Ectodermal cell (in vitro differentiated cells): ENCODE measurements around the gene HLF.

Experiments used
- H3K27ac ChIP-seq: 2 replicates; pipeline ENCODE4 v1.7.0; 2013; ENCODE audit warnings: mild to moderate bottlenecking, low read depth, low read length; ENCODE audit not compliant: insufficient read depth, poor library complexity, severe bottlenecking
- H3K27me3 ChIP-seq: 2 replicates; pipeline ENCODE4 v1.7.0; 2013; ENCODE audit warnings: mild to moderate bottlenecking, low read length; ENCODE audit not compliant: insufficient read depth, control insufficient read depth, poor library complexity, severe bottlenecking
- H3K36me3 ChIP-seq: one replicate; pipeline ENCODE4 v1.7.0; 2013; ENCODE audit warnings: low read length; ENCODE audit not compliant: control insufficient read depth, insufficient read depth
- H3K4me1 ChIP-seq: one replicate; pipeline ENCODE4 v1.7.0; 2013; ENCODE audit warnings: low read length; ENCODE audit not compliant: control insufficient read depth, insufficient read depth
- H3K4me3 ChIP-seq: 2 replicates; pipeline ENCODE4 v1.7.0; 2013; ENCODE audit warnings: low read depth, low read length, control low read depth; ENCODE audit not compliant: insufficient read depth
- H3K9me3 ChIP-seq: 2 replicates; pipeline ENCODE4 v1.7.0; 2013; ENCODE audit warnings: mild to moderate bottlenecking, low read length, moderate library complexity; ENCODE audit not compliant: control insufficient read depth
- WGBS, 2 experiments: methylation state at CpG; one replicate each; pipeline ENCODE4 v1.1.7; 2013; ENCODE audit warnings: missing lambda C conversion rate in 2 of 2; 5-methylcytosine and 5-hydroxymethylcytosine counted together

Gene HLF

GRCh38 chr17:55273579-55274354 is 9.0 kb downstream of the HLF start:
- 79 to 80% methylated on average over 6 of the region's 7 CpGs for WGBS, 2 experiments
- no peak overlapping the region for H3K4me3 ChIP-seq
- H3K27ac ChIP-seq: no peak overlapping the region
- H3K4me1 ChIP-seq: no peaks in the 10 kb centered on the region
- H3K9me3 ChIP-seq: no peaks in the 10 kb centered on the region
- peaks cover 3% of the 10 kb centered on the region for H3K27me3 ChIP-seq
- no peaks in the 10 kb centered on the region for H3K36me3 ChIP-seq

GRCh38 chr17:55274355-55275255 is 9.8 kb downstream of the HLF start:
- no peaks in the 10 kb centered on the region for H3K9me3 ChIP-seq
- H3K27ac ChIP-seq: no peak overlapping the region
- H3K27me3 ChIP-seq: no peaks in the 10 kb centered on the region
- H3K4me3 ChIP-seq: no peak overlapping the region
- no peaks in the 10 kb centered on the region for H3K36me3 ChIP-seq
- 90 to 92% methylated on average over 7 of the region's 7 CpGs for WGBS, 2 experiments
- no peaks in the 10 kb centered on the region for H3K4me1 ChIP-seq

GRCh38 chr17:55275894-55276804 is 11.4 kb downstream of the HLF start:
- Histone ChIP-seq H3K4me3 (no peak overlapping the region), H3K4me1 (no peaks in the 10 kb centered on the region), H3K36me3 (no peaks in the 10 kb centered on the region), H3K27me3 (no peaks in the 10 kb centered on the region), H3K27ac (no peak overlapping the region), H3K9me3 (no peaks in the 10 kb centered on the region)
- 89 to 92% methylated on average over 7 of the region's 7 CpGs for WGBS, 2 experiments

GRCh38 chr17:55278173-55278961 is 13.6 kb downstream of the HLF start:
- Histone ChIP-seq H3K4me1 (no peaks in the 10 kb centered on the region), H3K36me3 (no peaks in the 10 kb centered on the region), H3K9me3 (no peaks in the 10 kb centered on the region), H3K27me3 (no peaks in the 10 kb centered on the region), H3K27ac (no peak overlapping the region), H3K4me3 (no peak overlapping the region)
- WGBS, 2 experiments: 89 to 92% methylated on average over 2 of the region's 2 CpGs

- WGBS, 2 experiments: no CpG with 5 or more reads among the region's 1 CpG
Observed at GRCh38 chr17:55279203-55279602, 14.4 kb downstream of the HLF start.

GRCh38 chr17:55279788-55280187 is 15.0 kb downstream of the HLF start:
- Histone ChIP-seq H3K36me3 (no peaks in the 10 kb centered on the region), H3K27me3 (no peaks in the 10 kb centered on the region), H3K27ac (no peak overlapping the region), H3K4me3 (no peak overlapping the region), H3K4me1 (no peaks in the 10 kb centered on the region), H3K9me3 (no peaks in the 10 kb centered on the region)
- WGBS, 2 experiments: 69% methylated on average over 2 of the region's 2 CpGs; no CpG with 5 or more reads in 1 of the 2 experiments

More at GRCh38 chr17:55279203-55279602, 14.4 kb downstream of the HLF start:
- Histone ChIP-seq H3K9me3 (no peaks in the 10 kb centered on the region), H3K27me3 (no peaks in the 10 kb centered on the region), H3K4me3 (no peak overlapping the region), H3K36me3 (no peaks in the 10 kb centered on the region), H3K4me1 (no peaks in the 10 kb centered on the region), H3K27ac (no peak overlapping the region)

- H3K27me3 ChIP-seq: no peaks in the 10 kb centered on the region
- no peak overlapping the region for H3K4me3 ChIP-seq
- no peak overlapping the region for H3K27ac ChIP-seq
- no peaks in the 10 kb centered on the region for H3K36me3 ChIP-seq
- H3K4me1 ChIP-seq: no peaks in the 10 kb centered on the region
- H3K9me3 ChIP-seq: no peaks in the 10 kb centered on the region
Observed at GRCh38 chr17:55280212-55280611, 15.5 kb downstream of the HLF start.

GRCh38 chr17:55281649-55282378 is 17.1 kb downstream of the HLF start:
- WGBS, 2 experiments: 95% methylated on average over 8 of the region's 8 CpGs
- H3K9me3 ChIP-seq: no peaks in the 10 kb centered on the region
- H3K36me3 ChIP-seq: no peaks in the 10 kb centered on the region
- H3K27ac ChIP-seq: no peak overlapping the region
- no peaks in the 10 kb centered on the region for H3K4me1 ChIP-seq
- H3K27me3 ChIP-seq: no peaks in the 10 kb centered on the region
- no peak overlapping the region for H3K4me3 ChIP-seq

GRCh38 chr17:55282379-55282702 is 17.6 kb downstream of the HLF start:
- H3K4me1 ChIP-seq: no peaks in the 10 kb centered on the region
- H3K27ac ChIP-seq: no peak overlapping the region
- no peaks in the 10 kb centered on the region for H3K9me3 ChIP-seq
- 93 to 94% methylated on average over 3 of the region's 3 CpGs for WGBS, 2 experiments
- no peaks in the 10 kb centered on the region for H3K27me3 ChIP-seq
- no peaks in the 10 kb centered on the region for H3K36me3 ChIP-seq
- no peak overlapping the region for H3K4me3 ChIP-seq
